Gastroesophageal sphincter (tissue), 3 donors: ENCODE data around the gene SH3RF3.

ENCODE experiments used
- CTCF ChIP-seq, 4 experiments: fragments of 200-600 bp in 2 of 4; fragments of 450-650 bp in 2 of 4; sonication (generic) in 1 of 4; IDR thresholded peaks; one replicate each; pipeline ENCODE4 v1.5.1; 2017 to 2019; ENCODE audit warnings: antibody characterized with exemption in 4 of 4, mild to moderate bottlenecking in 2 of 4, moderate library complexity in 2 of 4
- POLR2A ChIP-seq, 2 donors: fragments of 450-650 bp; IDR thresholded peaks; one replicate each; pipeline ENCODE4 v1.6.1; 2017; ENCODE audit warnings: antibody characterized with exemption in 2 of 2, mild to moderate bottlenecking in 2 of 2, moderate library complexity in 1 of 2
- POLR2AphosphoS5 ChIP-seq: sonication (generic); formaldehyde crosslinking; IDR thresholded peaks from one replicate; pipeline ENCODE4 v1.6.1; 2017; ENCODE audit warnings: antibody characterized with exemption

- TF ChIP-seq POLR2A (IDR thresholded peaks at IDR 0.05) (no peak), CTCF (IDR thresholded peaks at IDR 0.05) (no peak), POLR2AphosphoS5 (no peak)
Observed at GRCh38 chr2:109208071-109208950, 79.3 kb downstream of the SH3RF3 start.
